GM18511 (cell line): ENCODE data around the gene BMPR1B.
"Not testable (repeated sequence)": the region's sequence is repeated elsewhere in the genome, so short reads cannot be mapped to it uniquely, and the experiment has no call there.

ENCODE experiments used
- ATAC-seq: cut with Tn5 transposase; IDR thresholded peaks from one replicate; pipeline ENCODE4 v1.9.1; 2021; ENCODE audit warnings: mild to moderate bottlenecking, moderate library complexity; ENCODE audit not compliant: unreplicated experiment

The BMPR1B gene

DNA sequence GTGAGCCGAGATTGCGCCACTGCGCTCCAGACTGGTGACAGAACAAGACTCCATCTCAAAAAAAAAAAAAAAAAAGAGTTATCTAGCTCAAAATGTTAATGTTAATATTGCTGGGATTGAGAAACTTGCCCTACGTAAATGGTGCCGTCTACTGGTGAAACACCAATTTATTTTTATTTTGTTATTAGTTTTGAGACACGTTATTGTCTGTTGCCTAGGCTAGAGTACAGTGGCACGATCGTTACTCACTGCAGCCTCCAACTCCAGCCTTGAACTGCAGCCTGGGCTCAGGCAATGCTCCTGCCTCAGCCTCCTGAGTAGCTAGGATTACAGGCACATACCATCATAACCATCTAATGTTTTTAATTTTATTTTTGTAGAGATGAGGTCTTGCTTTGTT lies 262.8 kb downstream of the BMPR1B start:
- ATAC-seq, result no peak

DNA sequence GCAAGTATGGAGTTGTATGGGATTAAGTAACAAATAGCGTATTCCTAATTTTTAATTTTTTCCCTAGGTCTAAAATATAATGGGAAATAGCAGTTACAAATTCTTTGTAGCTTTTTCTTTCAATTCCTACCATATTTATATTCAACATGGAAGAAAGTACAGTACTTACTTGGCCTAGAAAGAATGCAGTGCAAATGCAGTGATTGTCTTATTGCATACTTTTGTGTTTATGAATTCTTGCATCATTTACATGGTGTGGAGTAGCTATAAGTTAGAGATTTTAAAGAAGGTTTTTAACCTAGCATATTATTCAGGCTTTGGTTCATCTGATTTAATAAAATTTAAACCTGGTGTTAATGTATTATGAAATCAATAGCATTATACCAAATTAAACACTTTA lies 263.3 kb downstream of the BMPR1B start:
- ATAC-seq, result no peak

DNA sequence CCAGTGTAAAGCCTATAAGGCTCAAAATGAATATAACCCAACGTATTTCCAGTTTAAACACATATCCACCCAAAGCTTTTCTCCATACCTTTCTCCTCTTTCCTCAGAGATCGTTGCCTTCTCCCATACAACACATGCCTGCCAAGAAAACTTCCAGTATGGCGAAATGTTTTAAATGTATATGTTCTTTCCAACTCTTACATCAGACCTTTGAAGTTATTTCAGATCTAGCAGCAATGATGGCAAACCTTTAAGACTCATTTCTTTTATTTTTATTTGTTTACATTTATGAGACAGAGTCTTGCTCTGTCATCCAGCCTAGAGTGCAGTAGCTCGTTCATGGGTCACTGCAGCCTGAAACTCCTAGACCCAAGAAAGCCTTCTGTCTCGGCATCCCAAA lies 265.4 kb downstream of the BMPR1B start:
- ATAC-seq, result no peak

DNA sequence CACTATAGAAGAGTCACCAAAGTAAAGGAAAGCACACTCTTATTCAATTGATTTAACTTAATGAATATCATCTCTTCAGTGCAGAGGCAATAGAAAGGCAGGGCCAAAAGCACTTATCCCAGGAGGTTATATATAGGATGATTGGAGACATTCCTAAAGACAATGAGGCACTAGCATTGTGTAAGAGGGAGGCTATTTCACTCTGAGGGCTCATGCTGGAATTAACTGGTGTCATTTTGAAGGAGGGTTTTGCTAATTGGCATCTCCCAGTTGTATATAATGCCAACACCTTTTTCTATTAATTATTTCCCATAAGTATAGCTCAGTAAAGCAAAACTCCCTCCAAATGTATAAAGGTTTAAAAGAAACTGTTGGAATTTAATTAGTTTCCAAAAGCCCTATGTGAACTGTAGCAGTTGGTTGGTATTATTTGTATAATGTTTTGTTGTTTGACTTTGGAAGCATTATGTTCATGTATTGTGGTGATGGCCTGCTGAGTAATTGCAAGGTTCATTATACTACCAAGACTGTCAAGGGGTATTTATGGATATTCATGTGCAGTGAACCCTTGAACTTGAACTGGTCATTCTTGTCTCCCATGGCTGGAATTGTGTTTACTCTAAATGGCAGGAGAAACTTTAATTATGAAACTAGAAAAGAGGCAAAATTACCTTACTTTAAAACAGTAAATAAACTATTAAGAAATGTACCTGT lies 270.3 kb downstream of the BMPR1B start:
- no peak for ATAC-seq

DNA sequence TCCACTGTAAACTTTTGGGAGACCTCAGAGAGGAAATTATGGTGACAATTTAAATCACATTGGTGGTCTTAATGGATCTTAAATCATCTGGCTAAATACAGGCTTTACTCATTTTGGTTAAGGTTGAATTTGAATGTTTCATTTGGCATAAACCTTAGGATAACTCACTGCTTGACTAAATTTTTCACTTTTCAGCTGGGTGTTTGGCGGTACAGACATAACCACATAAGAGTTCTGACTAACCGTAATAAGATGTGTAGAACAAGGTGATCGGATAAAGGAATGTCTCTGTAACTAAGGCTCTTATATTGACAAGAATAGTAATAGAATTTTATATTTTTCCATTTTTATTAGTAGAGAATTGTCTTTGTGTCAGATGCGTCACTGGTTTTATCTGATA lies 281.0 kb downstream of the BMPR1B start:
- ATAC-seq, result no peak

DNA sequence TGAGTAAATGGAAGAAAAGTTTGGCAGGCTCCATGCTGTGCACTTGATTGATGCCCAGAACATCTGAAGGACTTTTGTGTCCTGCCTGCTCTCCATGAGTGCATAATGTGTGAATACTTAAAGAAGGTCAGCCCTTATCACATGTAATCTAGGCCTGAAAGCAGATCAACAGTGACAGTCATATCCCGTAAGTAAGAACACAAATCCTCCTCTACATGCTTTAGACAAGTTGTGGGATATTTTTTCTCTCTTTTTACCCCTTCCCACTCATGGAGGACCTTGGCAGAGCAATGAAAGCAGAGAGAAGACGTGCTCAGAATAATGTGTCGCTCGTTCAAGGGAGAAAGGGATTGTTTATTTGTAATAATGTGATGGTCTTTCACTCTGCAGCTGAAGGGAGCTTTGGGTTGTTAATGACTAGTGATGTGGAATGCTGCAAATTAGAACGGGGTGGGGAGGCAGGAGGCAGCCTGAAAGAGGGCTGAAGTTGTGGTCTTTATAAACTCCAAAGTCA lies 286.6 kb downstream of the BMPR1B start:
- no peak for ATAC-seq

DNA sequence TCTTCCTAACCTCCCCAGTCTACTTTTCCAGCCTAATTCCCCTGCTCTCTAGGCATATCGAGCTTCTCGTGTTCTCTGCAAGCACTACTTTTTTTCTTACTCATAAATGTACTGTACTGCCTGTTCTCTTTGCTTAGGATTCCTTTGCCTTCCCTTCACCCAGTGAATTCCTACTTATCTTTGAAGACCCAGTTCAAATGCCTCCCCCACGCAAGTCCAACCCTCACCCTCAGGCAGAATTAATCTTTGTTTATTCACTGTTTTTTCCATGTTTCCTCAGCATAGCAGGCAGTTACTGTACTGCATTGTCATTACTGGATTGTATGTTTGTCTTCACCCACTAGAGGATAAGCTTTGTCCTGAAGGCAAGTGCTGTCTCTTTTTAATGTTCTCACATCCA lies 287.7 kb downstream of the BMPR1B start:
- ATAC-seq, result no peak

DNA sequence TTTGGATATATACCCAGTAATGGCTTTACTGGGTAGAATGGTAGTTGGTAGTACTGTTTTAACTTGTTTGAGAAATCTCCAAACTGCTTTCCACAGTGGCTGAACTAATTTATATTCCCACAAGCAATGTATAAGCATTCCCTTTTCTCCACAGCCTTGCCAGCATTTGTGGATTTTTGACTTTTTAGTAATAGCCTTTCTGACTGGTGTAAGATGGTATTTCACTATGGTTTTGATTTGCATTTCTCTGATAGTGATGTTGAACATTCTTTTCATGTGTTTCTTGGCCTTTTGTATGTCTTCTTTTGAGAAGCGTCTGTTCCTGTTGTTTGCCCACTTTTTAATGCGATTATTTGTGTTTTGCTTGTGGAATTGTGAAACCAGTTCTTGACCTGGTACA lies 290.5 kb downstream of the BMPR1B start:
- ATAC-seq, result no peak

DNA sequence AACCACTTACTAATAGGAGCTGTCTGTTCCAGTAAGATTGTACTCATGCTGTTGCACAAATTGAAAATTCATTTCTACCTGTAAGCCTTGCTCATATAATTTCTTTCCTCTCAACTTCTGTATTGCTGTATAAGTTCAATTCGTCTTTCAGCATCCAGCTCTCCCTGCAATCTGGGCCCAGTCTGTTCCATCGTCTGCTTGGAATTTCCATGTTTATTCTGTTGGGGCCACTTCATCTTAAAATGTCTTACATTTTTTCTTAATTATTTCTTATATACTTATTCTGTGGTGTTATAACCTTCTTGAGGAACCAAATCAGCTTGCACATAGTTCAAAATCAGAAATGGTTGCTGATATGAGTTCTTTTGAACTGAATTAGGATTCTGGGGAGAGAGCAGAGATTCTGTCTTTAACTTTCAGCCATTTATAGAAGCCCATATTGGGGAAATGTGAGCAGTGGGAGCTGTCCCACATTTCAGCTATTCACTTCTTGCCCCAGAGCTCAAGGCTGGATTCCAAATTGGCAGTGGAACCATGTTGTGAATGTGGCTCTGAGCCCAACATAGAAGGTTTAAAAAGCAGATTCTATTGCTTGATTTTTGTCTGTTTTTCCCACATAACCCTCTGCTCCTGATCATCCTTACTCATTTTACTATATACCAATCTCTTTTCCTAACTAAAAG lies 291.9 kb downstream of the BMPR1B start:
- no peak for ATAC-seq

DNA sequence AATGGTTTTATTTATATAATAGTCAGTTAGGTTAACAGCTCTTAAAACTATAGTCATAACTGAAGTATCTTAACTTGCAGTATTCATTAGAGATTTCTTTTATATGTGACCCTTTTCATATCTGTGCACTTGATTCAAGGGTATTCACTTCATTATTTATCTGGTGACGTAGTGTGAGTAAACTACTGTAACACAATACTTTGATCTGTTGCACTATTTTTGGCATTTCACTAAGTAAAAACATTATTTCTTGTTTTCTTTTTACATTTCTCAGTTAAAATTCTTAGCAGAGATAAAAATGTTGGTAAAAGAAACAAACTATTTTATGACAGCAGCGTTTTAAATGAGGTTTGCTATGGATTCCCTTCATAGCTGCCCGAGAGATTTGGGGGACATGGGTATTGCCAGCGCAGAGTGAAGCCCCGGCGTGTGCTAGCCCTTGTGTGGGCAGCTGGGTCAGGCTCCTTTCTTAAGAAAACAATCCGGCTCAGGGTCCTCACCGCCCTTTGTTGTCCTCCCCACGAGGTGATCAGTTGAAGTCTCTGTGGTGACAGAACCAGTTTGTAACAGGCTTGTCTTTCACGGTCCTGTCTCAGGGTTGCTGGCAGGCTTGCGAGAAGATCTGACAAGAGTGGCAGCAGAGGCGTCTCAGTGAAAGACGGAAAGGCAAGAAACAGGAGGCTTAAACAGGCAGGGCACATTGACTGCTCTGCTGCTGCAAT lies 293.4 kb downstream of the BMPR1B start:
- no peak for ATAC-seq

DNA sequence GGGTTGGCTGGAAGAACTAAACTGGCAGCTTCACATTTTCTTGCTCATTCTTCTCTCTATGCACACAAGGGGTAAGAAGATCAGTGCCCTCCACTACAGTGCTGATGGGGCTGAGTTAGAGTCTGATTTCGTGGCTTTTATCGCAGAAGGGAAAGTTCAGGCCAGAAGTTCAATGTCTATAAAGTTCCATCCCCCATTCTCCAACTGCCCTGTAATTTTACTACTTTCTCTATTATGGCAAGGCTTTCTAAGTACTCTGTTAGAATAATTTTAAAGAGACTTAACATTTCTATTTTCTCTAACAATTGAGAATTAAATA lies 293.9 kb downstream of the BMPR1B start:
- ATAC-seq, result no peak

DNA sequence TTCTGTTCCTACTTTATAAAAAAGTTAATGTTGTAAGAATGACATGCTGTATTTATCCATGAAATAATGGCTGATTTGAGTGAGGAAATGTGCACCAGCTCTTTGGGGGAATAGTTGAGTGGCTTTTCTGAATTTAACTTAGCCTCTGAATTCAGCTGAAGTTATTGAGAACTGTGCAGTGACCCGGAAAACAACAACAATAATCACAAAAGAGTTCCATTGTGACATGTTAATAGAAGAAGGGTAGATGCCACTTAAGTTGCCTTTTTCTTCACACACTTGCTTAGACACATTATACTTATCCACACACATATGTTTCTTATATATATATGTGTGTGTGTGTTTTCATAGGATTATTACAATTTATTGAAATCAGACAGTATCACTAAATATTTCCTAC lies 301.2 kb downstream of the BMPR1B start:
- ATAC-seq, result no peak

DNA sequence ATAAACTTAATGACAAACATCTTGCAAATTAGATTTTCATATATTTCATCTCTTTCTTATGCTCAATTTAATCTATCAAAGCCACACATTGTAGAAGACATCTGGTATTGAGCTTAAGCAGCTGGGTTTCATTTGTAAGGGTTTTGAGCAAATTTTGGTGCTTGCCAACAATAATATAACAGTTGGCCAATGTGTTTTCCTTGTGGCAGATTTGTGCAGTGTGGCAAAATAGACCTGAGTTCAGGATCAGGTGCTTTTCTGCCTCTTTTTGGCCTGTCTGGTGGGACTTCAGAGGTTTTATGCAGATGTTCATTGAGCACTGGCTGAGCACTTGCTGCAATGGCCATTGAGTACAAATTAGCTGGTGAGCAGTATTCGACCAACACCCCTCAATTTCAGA lies 301.9 kb downstream of the BMPR1B start:
- ATAC-seq, result no peak

DNA sequence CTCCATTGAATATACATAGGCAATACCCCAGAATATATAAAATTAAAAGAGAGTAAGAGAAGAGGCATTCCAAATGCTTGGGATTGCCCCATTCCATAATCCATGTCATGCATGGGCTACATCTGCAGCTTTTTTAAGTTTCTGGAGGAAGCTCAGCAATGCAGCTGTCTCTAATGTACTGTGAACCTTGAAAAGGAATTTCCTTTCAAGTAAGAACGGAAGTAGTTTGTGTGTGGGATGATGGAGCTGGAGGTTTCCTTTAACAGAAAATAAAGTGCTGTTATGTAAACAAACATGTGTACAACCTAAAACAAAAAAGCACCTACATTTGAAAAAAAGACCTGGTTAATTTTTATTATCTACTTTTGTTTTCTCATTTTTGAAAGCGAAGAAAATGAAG lies 303.5 kb downstream of the BMPR1B start:
- ATAC-seq, result no peak

DNA sequence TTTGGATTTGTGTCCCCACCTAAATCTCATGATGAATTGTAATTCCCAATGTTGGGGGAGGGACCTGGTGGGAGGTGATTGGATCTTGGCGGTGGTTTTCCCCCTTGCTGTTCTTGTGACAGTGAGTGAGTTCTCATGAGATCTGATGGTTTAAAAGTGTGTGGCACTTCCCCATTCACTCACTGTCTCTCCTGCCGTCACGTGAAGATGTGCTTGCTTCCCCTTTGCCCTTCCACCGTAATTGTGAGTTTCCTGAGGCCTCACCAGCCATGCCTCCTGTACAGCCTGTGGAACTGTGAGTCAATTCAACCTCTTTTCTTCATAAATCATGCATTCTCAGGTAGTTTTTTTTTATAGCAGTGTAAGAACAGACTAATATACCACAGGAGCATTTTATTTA lies 304.0 kb downstream of the BMPR1B start:
- not testable (repeated sequence) for ATAC-seq

DNA sequence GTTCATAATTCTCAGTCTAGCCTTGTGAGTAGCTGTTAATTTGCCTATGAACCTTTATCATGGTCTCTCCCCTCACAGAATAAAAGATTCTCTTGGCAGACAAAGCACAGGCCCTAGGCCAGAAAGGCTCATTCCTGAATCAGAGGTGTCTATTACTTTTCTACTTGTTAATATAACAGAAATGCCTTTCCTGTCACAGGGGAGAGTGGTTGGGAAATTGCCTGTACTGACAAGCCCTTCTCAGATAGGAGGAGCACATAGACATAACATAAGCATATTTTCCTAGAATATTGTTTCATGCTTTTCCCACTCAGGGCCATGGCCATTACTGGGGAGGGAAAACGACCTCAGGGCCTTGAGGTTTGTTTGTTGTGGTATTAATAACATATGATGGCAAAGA lies 308.3 kb downstream of the BMPR1B start:
- ATAC-seq, result no peak

DNA sequence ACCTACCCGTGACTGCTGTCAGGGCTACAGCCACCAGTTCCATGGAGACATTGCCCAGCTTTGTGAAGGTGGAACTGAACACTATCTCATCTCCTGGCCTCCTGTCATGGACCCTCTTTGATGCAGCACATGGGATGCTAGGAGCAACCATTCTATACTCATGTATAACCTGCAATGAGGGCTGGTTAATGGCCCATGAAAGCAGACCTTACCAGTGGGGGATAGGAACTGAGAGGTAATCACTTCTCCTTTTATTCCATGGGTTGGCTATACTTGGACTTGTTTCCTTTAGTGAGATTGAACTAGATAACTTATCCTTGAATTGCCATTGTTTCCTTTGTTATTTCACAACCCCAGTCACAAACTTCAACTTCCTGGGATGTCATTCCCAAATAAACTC lies 310.6 kb downstream of the BMPR1B start:
- no peak for ATAC-seq

DNA sequence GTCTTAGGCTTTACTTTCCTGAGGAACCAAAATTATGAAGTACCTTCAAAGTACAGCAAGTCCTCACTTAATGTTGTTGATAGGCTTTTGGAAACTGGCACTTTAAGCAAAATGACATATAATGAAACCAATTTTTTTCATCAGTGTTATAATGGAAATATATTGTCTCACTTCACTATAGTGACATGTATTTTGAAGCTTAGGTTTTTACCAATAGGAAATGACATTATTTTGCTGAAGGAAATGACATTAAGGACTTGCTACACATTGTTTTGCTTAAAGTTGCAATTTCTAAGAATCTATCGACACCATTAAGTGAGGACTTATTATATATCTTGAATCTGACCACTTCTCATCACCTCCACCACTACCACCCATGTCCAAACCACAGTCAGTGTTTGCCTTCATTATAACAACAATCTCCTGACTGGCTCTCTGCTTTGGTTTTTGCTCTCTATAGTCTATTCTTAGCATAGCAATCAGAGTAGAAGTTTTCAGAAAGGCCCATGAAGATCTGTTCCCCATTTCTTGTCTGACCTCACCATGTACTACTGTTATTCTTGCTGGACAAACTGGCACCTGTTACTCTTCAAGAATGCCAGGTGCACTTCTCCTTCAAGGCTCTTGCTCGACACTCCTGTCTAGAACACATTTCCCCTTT lies 311.2 kb downstream of the BMPR1B start:
- ATAC-seq, result no peak

DNA sequence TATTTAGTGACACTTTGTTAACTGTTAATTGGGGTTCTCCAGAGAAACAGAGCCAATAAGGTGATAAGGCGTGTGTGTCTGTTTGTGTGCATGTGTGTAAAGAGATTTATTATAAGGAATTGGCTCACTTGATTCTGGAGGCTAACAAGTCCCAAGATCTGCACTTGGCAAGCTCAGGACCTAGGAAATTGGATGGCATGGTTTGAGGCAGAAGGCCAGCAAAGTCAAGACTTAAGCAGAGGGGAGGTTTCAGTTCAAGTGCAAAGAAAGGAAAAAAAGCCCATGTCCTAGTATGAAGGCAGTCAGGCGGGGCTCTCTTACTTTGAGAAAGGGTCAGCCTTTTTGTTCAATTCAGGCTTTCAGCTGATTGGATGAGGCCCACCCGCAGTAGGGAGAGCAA lies 314.1 kb downstream of the BMPR1B start:
- ATAC-seq, result no peak

DNA sequence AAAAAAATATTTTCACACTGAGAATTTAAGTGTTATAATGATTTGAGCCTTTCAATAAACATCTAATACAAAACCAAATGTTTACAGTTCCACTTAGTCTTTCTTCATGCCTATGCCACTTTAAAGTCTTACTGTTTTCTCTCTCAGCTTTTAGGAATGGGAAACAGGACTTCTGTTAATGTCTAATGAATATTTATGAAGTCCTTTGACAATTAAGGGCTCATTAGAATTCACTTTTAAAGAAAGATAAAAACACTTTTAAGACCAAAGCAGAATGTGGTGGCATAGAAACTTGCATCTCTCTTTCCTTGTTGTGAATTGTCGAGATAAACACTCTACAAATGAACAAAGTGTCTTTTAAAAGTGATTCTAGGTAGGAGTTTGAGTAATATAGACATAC lies 315.9 kb downstream of the BMPR1B start:
- no peak for ATAC-seq

DNA sequence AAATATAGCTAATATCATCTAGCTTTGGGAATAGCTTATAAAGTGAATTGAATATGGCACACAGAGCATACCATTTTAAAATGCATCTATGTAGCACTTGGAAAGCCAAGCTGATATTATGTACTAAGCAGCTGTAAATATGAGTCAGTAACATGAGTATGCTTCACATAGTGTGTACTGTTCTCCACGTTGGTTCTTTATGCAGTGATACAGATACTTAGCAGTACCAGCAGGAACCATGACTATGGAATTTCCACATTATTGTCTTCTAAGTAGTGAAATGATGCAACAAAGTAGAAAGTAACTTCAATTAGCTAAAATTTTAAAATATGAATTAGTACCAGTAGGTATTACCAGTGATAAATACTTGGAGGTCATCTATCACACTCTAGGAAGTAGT lies 320.1 kb downstream of the BMPR1B start:
- no peak for ATAC-seq

DNA sequence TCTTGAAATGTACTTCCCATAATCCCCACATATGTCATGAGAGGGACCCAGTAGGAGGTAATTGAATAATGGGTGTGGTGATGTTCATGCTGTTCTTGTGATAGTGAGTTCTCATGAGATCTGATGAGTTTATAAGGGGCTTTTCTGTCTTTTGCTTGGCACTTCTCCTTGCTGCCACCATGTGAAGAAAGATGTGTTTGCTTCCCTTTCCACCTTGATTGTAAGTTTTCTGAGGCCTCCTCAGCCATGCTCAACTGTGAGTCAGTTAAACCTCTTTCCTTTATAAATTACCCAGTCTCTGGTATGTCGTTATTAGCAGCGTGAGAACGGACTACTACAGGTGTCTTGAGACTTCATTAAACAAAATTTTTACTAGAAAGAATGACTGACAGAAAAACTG lies 323.2 kb downstream of the BMPR1B start:
- no peak for ATAC-seq
